SJCRH30 (cell line): ENCODE measurements around the gene CLSTN2. TPM values are rescaled to one million over a fixed set of nuclear protein-coding genes. Genes with fewer than 3 reads are reported as not detected.

ENCODE experiments used
- DNase-seq, 2 experiments: peaks; one replicate each; pipeline ENCODE4 v3.0.0-alpha.2; 2015 to 2020
- H3K27ac ChIP-seq: fragments of 250-450 bp; sonication (Bioruptor Pico); 2 replicates; pipeline ENCODE4 v1.5.1; 2020; ENCODE audit warnings: mild to moderate bottlenecking, moderate library complexity
- H3K27me3 ChIP-seq: fragments of 250-450 bp; sonication (Bioruptor Pico); 2 replicates; pipeline ENCODE4 v1.5.1; 2020; ENCODE audit warnings: mild to moderate bottlenecking, moderate library complexity
- H3K36me3 ChIP-seq: fragments of 250-450 bp; sonication (Bioruptor Pico); 2 replicates; pipeline ENCODE4 v1.5.1; 2020; ENCODE audit warnings: mild to moderate bottlenecking, moderate library complexity
- H3K4me1 ChIP-seq: fragments of 250-450 bp; sonication (Bioruptor Pico); 2 replicates; pipeline ENCODE4 v1.5.1; 2020; ENCODE audit warnings: mild to moderate bottlenecking, moderate library complexity
- H3K4me3 ChIP-seq: fragments of 250-450 bp; sonication (Bioruptor Pico); 2 replicates; pipeline ENCODE4 v1.5.1; 2020; ENCODE audit warnings: mild to moderate bottlenecking, moderate library complexity
- H3K9me3 ChIP-seq: fragments of 250-450 bp; sonication (Bioruptor Pico); replicated peaks from 2 replicates; pipeline ENCODE4 v1.5.1; 2020; ENCODE audit warnings: mild to moderate bottlenecking, moderate library complexity
- total RNA-seq: library from RNA; depleted of rRNA; stranded (reverse); fragments of >200 nt; shearing (Covaris generic); gene quantifications from 2 replicates; pipeline ENCODE4 v1.2.3, GENCODE V29; 2014

Gene CLSTN2
- total RNA-seq, 1 experiment from 2014 or later: 10.0 TPM

- no peak for DNase-seq
Measured at GRCh38 chr3:140467796-140468315, 532.9 kb downstream of the CLSTN2 start.

DNA sequence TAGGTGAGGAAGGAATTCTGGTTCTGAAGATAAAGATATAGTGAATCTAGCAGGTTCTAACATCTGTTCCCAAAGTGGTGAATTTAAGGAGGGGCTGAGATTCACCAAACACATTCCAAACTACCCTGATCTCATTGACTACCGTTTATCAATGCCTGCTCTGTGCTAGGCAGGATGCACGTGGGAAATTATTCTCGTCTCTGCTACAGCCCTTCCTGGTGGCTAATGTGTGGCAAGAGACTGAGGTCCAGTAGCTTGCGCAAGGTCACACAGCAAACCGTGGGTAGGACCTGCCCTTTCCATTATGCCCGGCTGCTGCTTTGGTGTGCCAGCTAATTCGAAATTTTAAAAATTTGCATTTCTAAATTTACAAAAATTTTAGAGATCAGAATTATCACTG is 533.4 kb downstream of the CLSTN2 start:
- H3K36me3 ChIP-seq: no peaks in the 10 kb centered on the region
- no peak overlapping the region for H3K4me3 ChIP-seq
- no peaks in the 10 kb centered on the region for H3K27me3 ChIP-seq
- DNase-seq: no peak
- no peaks in the 10 kb centered on the region for H3K4me1 ChIP-seq
- H3K9me3 ChIP-seq: no peaks in the 10 kb centered on the region
- H3K27ac ChIP-seq: no peak overlapping the region

More at GRCh38 chr3:140467796-140468315, 532.9 kb downstream of the CLSTN2 start:
- Histone ChIP-seq H3K36me3 (no peaks in the 10 kb centered on the region), H3K4me1 (no peaks in the 10 kb centered on the region), H3K9me3 (no peaks in the 10 kb centered on the region), H3K27me3 (no peaks in the 10 kb centered on the region), H3K27ac (no peak overlapping the region), H3K4me3 (no peak overlapping the region)

- Histone ChIP-seq H3K27me3 (no peaks in the 10 kb centered on the region), H3K4me1 (no peaks in the 10 kb centered on the region), H3K4me3 (no peak overlapping the region), H3K9me3 (no peaks in the 10 kb centered on the region), H3K27ac (no peak overlapping the region), H3K36me3 (no peaks in the 10 kb centered on the region)
- DNase-seq: no peak
Measured at GRCh38 chr3:140469491-140469890, 534.5 kb downstream of the CLSTN2 start.

- Histone ChIP-seq H3K9me3 (no peaks in the 10 kb centered on the region), H3K4me1 (no peaks in the 10 kb centered on the region), H3K27me3 (no peaks in the 10 kb centered on the region), H3K4me3 (no peak overlapping the region), H3K36me3 (no peaks in the 10 kb centered on the region), H3K27ac (no peak overlapping the region)
- DNase-seq: no peak
Measured at GRCh38 chr3:140470211-140470610, 535.2 kb downstream of the CLSTN2 start.

- Histone ChIP-seq H3K4me3 (no peak overlapping the region), H3K9me3 (no peaks in the 10 kb centered on the region), H3K27me3 (no peaks in the 10 kb centered on the region), H3K27ac (no peak overlapping the region), H3K36me3 (no peaks in the 10 kb centered on the region), H3K4me1 (no peaks in the 10 kb centered on the region)
- DNase-seq: no peak
Measured at GRCh38 chr3:140470962-140471361, 536.0 kb downstream of the CLSTN2 start.

- Histone ChIP-seq H3K4me1 (no peaks in the 10 kb centered on the region), H3K36me3 (no peaks in the 10 kb centered on the region), H3K27ac (no peak overlapping the region), H3K9me3 (no peaks in the 10 kb centered on the region), H3K27me3 (no peaks in the 10 kb centered on the region), H3K4me3 (no peak overlapping the region)
- no peak for DNase-seq
Measured at GRCh38 chr3:140472306-140473020, 537.5 kb downstream of the CLSTN2 start.

DNA sequence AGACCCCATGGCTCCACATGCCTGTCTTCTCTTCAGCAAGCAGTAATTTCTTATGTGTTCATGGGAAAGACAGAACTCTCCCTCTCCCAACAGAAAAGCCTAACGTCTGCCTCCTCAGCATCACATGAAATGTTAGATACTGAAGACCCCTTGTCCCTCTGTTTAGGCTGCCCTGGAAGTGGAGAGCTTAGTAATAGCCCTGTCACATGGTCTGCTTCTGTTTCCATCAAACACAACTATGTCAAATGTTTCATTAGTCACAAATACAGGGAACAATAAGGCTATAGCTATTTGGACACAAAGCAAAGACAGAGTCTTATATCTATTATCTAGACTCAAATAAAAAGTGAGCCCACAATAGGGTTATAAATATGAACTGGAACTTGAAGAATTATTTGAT is 552.6 kb downstream of the CLSTN2 start:
- Histone ChIP-seq H3K9me3 (no peaks in the 10 kb centered on the region), H3K27me3 (no peaks in the 10 kb centered on the region), H3K4me3 (no peak overlapping the region), H3K4me1 (no peaks in the 10 kb centered on the region), H3K36me3 (no peaks in the 10 kb centered on the region), H3K27ac (no peak overlapping the region)
- DNase-seq: no peak

- H3K27ac ChIP-seq: no peak overlapping the region
- H3K4me3 ChIP-seq: no peak overlapping the region
- H3K4me1 ChIP-seq: no peaks in the 10 kb centered on the region
- no peak for DNase-seq
- no peaks in the 10 kb centered on the region for H3K27me3 ChIP-seq
- no peaks in the 10 kb centered on the region for H3K36me3 ChIP-seq
- no peaks in the 10 kb centered on the region for H3K9me3 ChIP-seq
Measured at GRCh38 chr3:140493271-140493670, 558.3 kb downstream of the CLSTN2 start.

GRCh38 chr3:140494970-140495369 is 560.0 kb downstream of the CLSTN2 start:
- Histone ChIP-seq H3K4me3 (no peak overlapping the region), H3K27me3 (no peaks in the 10 kb centered on the region), H3K27ac (no peak overlapping the region), H3K4me1 (no peaks in the 10 kb centered on the region), H3K9me3 (no peaks in the 10 kb centered on the region), H3K36me3 (no peaks in the 10 kb centered on the region)
- no peak for DNase-seq

GRCh38 chr3:140497331-140497730 is 562.3 kb downstream of the CLSTN2 start:
- no peaks in the 10 kb centered on the region for H3K27me3 ChIP-seq
- H3K27ac ChIP-seq: no peak overlapping the region
- H3K36me3 ChIP-seq: no peaks in the 10 kb centered on the region
- no peak overlapping the region for H3K4me3 ChIP-seq
- no peaks in the 10 kb centered on the region for H3K4me1 ChIP-seq
- no peak for DNase-seq
- H3K9me3 ChIP-seq: no peaks in the 10 kb centered on the region

- Histone ChIP-seq H3K9me3 (no peaks in the 10 kb centered on the region), H3K27ac (no peak overlapping the region), H3K4me3 (no peak overlapping the region), H3K4me1 (no peaks in the 10 kb centered on the region), H3K36me3 (no peaks in the 10 kb centered on the region), H3K27me3 (no peaks in the 10 kb centered on the region)
- peak in 1 of 2 experiments; percentile 35 for DNase-seq
Measured at GRCh38 chr3:140499114-140499757, 564.3 kb downstream of the CLSTN2 start.

GRCh38 chr3:140500473-140500872 is 565.5 kb downstream of the CLSTN2 start:
- H3K27ac ChIP-seq: no peak overlapping the region
- H3K9me3 ChIP-seq: no peaks in the 10 kb centered on the region
- no peak overlapping the region for H3K4me3 ChIP-seq
- no peaks in the 10 kb centered on the region for H3K4me1 ChIP-seq
- no peak for DNase-seq
- no peaks in the 10 kb centered on the region for H3K27me3 ChIP-seq
- H3K36me3 ChIP-seq: no peaks in the 10 kb centered on the region

GRCh38 chr3:140501061-140501769 is 566.2 kb downstream of the CLSTN2 start:
- H3K36me3 ChIP-seq: no peaks in the 10 kb centered on the region
- H3K27me3 ChIP-seq: no peaks in the 10 kb centered on the region
- no peak for DNase-seq

GRCh38 chr3:140501770-140502364 is 566.9 kb downstream of the CLSTN2 start:
- no peak for DNase-seq
- no peaks in the 10 kb centered on the region for H3K4me1 ChIP-seq
- no peaks in the 10 kb centered on the region for H3K27me3 ChIP-seq
- H3K4me3 ChIP-seq: no peak overlapping the region
- H3K36me3 ChIP-seq: no peaks in the 10 kb centered on the region
- H3K9me3 ChIP-seq: no peaks in the 10 kb centered on the region
- H3K27ac ChIP-seq: no peak overlapping the region

More at GRCh38 chr3:140501061-140501769, 566.2 kb downstream of the CLSTN2 start:
- H3K4me3 ChIP-seq: no peak overlapping the region
- H3K9me3 ChIP-seq: no peaks in the 10 kb centered on the region
- no peaks in the 10 kb centered on the region for H3K4me1 ChIP-seq
- no peak overlapping the region for H3K27ac ChIP-seq

DNA sequence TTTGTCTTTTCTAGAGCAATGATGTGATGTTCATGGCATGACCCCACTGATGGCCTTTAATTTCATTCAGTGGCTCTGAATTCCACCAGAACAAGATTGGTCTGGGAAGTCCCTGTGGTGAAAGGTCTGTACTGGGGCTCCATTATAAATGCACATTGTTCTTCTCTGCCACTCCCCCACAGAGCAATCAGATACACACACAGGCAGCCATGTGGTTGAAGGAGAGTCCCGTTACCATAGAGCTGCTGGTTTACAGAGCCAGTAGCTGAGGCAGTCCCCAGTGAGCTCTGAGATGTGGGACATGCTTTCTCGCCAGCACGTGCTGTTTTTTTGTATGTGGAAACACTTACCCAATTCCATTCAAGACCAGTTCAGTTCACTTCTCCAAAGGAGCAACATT is 570.2 kb downstream of the CLSTN2 start:
- H3K4me3 ChIP-seq: no peak overlapping the region
- H3K9me3 ChIP-seq: no peaks in the 10 kb centered on the region
- peak in 1 of 2 experiments; percentile 22 for DNase-seq
- no peaks in the 10 kb centered on the region for H3K27me3 ChIP-seq
- H3K4me1 ChIP-seq: no peaks in the 10 kb centered on the region
- no peak overlapping the region for H3K27ac ChIP-seq
- H3K36me3 ChIP-seq: no peaks in the 10 kb centered on the region
